Activated CD4-positive, CD25-positive, alpha-beta regulatory T cell treated with anti-CD3 and anti-CD28 coated beads, Interleukin-2, amount 50 U/mL, for 24 hours (primary cell): Measurements from ENCODE around the gene PRKCE.

Experiments
- ATAC-seq, 2 donors: fragments of 150-1000 bp; cut with Tn5 transposase; one replicate each; pipeline ENCODE4 v1.10.0; 2021; ENCODE audit warnings: mild to moderate bottlenecking in 1 of 2, moderate library complexity in 1 of 2

The PRKCE gene

GRCh38 chr2:45786030-45786835 is 134.8 kb downstream of the PRKCE start:
- ATAC-seq = no peak

- ATAC-seq = no peak
These were observed 135.4 kb downstream of the PRKCE start for GRCh38 chr2:45786836-45787357.

GRCh38 chr2:45788401-45788800 is 136.9 kb downstream of the PRKCE start:
- ATAC-seq = no peak

GRCh38 chr2:45789317-45789716 is 137.8 kb downstream of the PRKCE start:
- ATAC-seq = no peak

GRCh38 chr2:45789961-45790723 is 138.7 kb downstream of the PRKCE start:
- no peak for ATAC-seq

- no peak for ATAC-seq
These were observed 142.0 kb downstream of the PRKCE start for GRCh38 chr2:45793305-45793962.

- ATAC-seq = no peak
These were observed 142.7 kb downstream of the PRKCE start for GRCh38 chr2:45794134-45794617.

GRCh38 chr2:45796500-45796899 is 145.0 kb downstream of the PRKCE start:
- no peak for ATAC-seq

GRCh38 chr2:45797451-45798230 is 146.2 kb downstream of the PRKCE start:
- no peak for ATAC-seq

GRCh38 chr2:45799679-45800381 is 148.4 kb downstream of the PRKCE start:
- no peak for ATAC-seq

- ATAC-seq = no peak
These were observed 151.1 kb downstream of the PRKCE start for GRCh38 chr2:45802499-45803138.

GRCh38 chr2:45804987-45805755 is 153.7 kb downstream of the PRKCE start:
- no peak for ATAC-seq

GRCh38 chr2:45806563-45807358 is 155.3 kb downstream of the PRKCE start:
- ATAC-seq = no peak

GRCh38 chr2:45808294-45808800 is 156.9 kb downstream of the PRKCE start:
- no peak for ATAC-seq

- ATAC-seq = no peak
These were observed 157.7 kb downstream of the PRKCE start for GRCh38 chr2:45809205-45809604.

- ATAC-seq = no peak
These were observed 160.6 kb downstream of the PRKCE start for GRCh38 chr2:45812011-45812500.

GRCh38 chr2:45813003-45813941 is 161.8 kb downstream of the PRKCE start:
- ATAC-seq = no peak

- no peak for ATAC-seq
These were observed 163.0 kb downstream of the PRKCE start for GRCh38 chr2:45814488-45814887.
